Gastroesophageal sphincter (tissue), 3 donors: ENCODE measurements around the gene DRD4.

Experiments
- EP300 ChIP-seq: sonication (generic); formaldehyde crosslinking; IDR thresholded peaks from one replicate; pipeline ENCODE4 v1.6.1; 2017; ENCODE audit warnings: antibody characterized with exemption, mild to moderate bottlenecking
- POLR2A ChIP-seq, 2 donors: fragments of 450-650 bp; IDR thresholded peaks; one replicate each; pipeline ENCODE4 v1.6.1; 2017; ENCODE audit warnings: antibody characterized with exemption in 2 of 2, mild to moderate bottlenecking in 2 of 2, moderate library complexity in 1 of 2
- POLR2AphosphoS5 ChIP-seq: sonication (generic); formaldehyde crosslinking; IDR thresholded peaks from one replicate; pipeline ENCODE4 v1.6.1; 2017; ENCODE audit warnings: antibody characterized with exemption
- TF ChIP-seq, protein P1 (sequence below), 4 experiments: fragments of 200-600 bp in 2 of 4; fragments of 450-650 bp in 2 of 4; sonication (generic) in 1 of 4; IDR thresholded peaks; one replicate each; pipeline ENCODE4 v1.5.1; 2017 to 2019; ENCODE audit warnings: antibody characterized with exemption in 4 of 4, mild to moderate bottlenecking in 2 of 4, moderate library complexity in 2 of 4

DNA sequence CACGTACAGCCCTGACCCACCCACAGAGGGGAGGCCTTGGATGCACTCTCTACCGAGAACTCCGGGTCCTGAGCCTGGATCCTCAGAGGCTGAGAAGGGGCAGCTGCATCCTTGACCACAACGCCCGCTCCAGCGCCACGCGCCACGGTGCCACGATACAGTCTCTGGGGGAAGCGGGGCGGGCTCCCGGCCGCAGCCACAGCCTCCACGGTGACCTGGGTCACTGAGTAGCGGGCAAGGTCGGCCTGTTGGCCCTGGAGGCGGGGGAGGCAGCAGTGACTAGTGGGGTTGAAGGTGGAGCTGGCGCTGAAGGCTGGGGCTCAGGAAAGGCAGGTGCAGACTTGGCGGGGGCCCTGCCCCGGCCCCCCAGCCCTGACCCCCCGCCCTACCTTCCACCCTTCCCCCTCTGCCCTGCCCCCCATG, 17.4 kb upstream of the DRD4 start:
- TF ChIP-seq, protein P1, sequence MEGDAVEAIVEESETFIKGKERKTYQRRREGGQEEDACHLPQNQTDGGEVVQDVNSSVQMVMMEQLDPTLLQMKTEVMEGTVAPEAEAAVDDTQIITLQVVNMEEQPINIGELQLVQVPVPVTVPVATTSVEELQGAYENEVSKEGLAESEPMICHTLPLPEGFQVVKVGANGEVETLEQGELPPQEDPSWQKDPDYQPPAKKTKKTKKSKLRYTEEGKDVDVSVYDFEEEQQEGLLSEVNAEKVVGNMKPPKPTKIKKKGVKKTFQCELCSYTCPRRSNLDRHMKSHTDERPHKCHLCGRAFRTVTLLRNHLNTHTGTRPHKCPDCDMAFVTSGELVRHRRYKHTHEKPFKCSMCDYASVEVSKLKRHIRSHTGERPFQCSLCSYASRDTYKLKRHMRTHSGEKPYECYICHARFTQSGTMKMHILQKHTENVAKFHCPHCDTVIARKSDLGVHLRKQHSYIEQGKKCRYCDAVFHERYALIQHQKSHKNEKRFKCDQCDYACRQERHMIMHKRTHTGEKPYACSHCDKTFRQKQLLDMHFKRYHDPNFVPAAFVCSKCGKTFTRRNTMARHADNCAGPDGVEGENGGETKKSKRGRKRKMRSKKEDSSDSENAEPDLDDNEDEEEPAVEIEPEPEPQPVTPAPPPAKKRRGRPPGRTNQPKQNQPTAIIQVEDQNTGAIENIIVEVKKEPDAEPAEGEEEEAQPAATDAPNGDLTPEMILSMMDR (IDR thresholded peaks at IDR 0.05): no peak
- TF ChIP-seq POLR2A (IDR thresholded peaks at IDR 0.05) (no peak), POLR2AphosphoS5 (no peak), EP300 (no peak)
